Caki2 (cell line): ENCODE data around the gene NCR3LG1. TPM values are rescaled to one million over a fixed set of nuclear protein-coding genes. Genes with fewer than 3 reads are reported as not detected.

Experiments
- DNase-seq: peaks from one replicate; pipeline ENCODE4 v3.0.0-alpha.2; 2015; ENCODE audit warnings: low read depth
- in situ Hi-C: cut with HindIII; loops from 2 replicates; pipeline ENCODE4 v1.10.0; 2016; ENCODE audit warnings: low sequenced_read_pairs, low pct_unique_long_range_greater_than_20kb, mixed read lengths
- total RNA-seq: library from RNA; depleted of rRNA; stranded (reverse); fragments of >200 nt; shearing (Covaris generic); gene quantifications from 2 replicates; pipeline ENCODE4 v1.2.3, GENCODE V29; 2014; ENCODE audit warnings: low replicate concordance; rRNA removed

NCR3LG1 gene
- 1.8 TPM in 2 replicates for total RNA-seq

GRCh38 chr11:17351510-17352176 lies at the start of gene NCR3LG1:
Gene NCR3LG1, plus strand, starts transcription at chr11:17351800. Its CDS starts 170 bp downstream, at chr11:17351970.
- in situ Hi-C loops, result no loop called here
- peak; percentile 63 for DNase-seq

GRCh38 chr11:17313349-17314231 lies 38.0 kb upstream of the NCR3LG1 start:
- in situ Hi-C loops, result no loop called here
- no peak for DNase-seq

GRCh38 chr11:17314232-17314547 lies 37.4 kb upstream of the NCR3LG1 start:
- in situ Hi-C loops, result no loop called here
- DNase-seq, result peak; percentile 26

- in situ Hi-C loops, result no loop called here
- DNase-seq, result no peak
Measured at GRCh38 chr11:17314904-17315426, 36.6 kb upstream of the NCR3LG1 start.

GRCh38 chr11:17328871-17329494 lies 22.6 kb upstream of the NCR3LG1 start:
- DNase-seq, result no peak
- in situ Hi-C loops, result no loop called here

- no peak for DNase-seq
- in situ Hi-C loops, result no loop called here
Measured at GRCh38 chr11:17331669-17332068, 19.9 kb upstream of the NCR3LG1 start.

GRCh38 chr11:17333799-17334586 lies 17.6 kb upstream of the NCR3LG1 start:
- DNase-seq, result no peak
- in situ Hi-C loops, result no loop called here

- in situ Hi-C loops, result no loop called here
- DNase-seq, result no peak
Measured at GRCh38 chr11:17343257-17343656, 8.3 kb upstream of the NCR3LG1 start.

GRCh38 chr11:17343907-17344306 lies 7.7 kb upstream of the NCR3LG1 start:
- in situ Hi-C loops, result no loop called here
- DNase-seq, result no peak

- in situ Hi-C loops, result no loop called here
- DNase-seq, result no peak
Measured at GRCh38 chr11:17347676-17348075, 3.9 kb upstream of the NCR3LG1 start.

- no peak for DNase-seq
- in situ Hi-C loops, result no loop called here
Measured at GRCh38 chr11:17350455-17351171, 987 bp upstream of the NCR3LG1 start.

- no peak for DNase-seq
- in situ Hi-C loops, result no loop called here
Measured at GRCh38 chr11:17351172-17351509, 459 bp upstream of the NCR3LG1 start.

- in situ Hi-C loops, result no loop called here
- peak; percentile 53 for DNase-seq
Measured at GRCh38 chr11:17352950-17353820, 1.6 kb downstream of the NCR3LG1 start.

GRCh38 chr11:17353821-17354600 lies 2.4 kb downstream of the NCR3LG1 start:
- DNase-seq, result no peak
- in situ Hi-C loops, result no loop called here

- peak; percentile 70 for DNase-seq
- in situ Hi-C loops, result no loop called here
Measured at GRCh38 chr11:17354601-17354991, 3.0 kb downstream of the NCR3LG1 start.

- in situ Hi-C loops, result no loop called here
Measured at GRCh38 chr11:17366495-17366894, 14.9 kb downstream of the NCR3LG1 start.

More at GRCh38 chr11:17366495-17366894, 14.9 kb downstream of the NCR3LG1 start:
- DNase-seq, result no peak
